Stomach (tissue), 4 donors: ENCODE measurements around the gene CRLF3.
"Not testable (repeated sequence)": the region's sequence is repeated elsewhere in the genome, so short reads cannot be mapped to it uniquely, and the experiment has no call there.

Source experiments
- POLR2AphosphoS5 ChIP-seq, 3 donors: sonication (generic); formaldehyde crosslinking; IDR thresholded peaks; one replicate each; pipeline ENCODE4 v1.6.1; 2016; ENCODE audit warnings: antibody characterized with exemption in 3 of 3
- TF ChIP-seq, protein P1 (sequence below), 7 experiments: fragments of 450-650 bp in 4 of 7; fragments of 200-600 bp in 3 of 7; sonication (generic) in 3 of 7; IDR thresholded peaks; one replicate each; pipeline ENCODE4 v1.5.1; 2016 to 2019; ENCODE audit warnings: antibody characterized with exemption in 7 of 7, control low read depth in 2 of 7, mild to moderate bottlenecking in 1 of 7

- TF ChIP-seq, protein P1, sequence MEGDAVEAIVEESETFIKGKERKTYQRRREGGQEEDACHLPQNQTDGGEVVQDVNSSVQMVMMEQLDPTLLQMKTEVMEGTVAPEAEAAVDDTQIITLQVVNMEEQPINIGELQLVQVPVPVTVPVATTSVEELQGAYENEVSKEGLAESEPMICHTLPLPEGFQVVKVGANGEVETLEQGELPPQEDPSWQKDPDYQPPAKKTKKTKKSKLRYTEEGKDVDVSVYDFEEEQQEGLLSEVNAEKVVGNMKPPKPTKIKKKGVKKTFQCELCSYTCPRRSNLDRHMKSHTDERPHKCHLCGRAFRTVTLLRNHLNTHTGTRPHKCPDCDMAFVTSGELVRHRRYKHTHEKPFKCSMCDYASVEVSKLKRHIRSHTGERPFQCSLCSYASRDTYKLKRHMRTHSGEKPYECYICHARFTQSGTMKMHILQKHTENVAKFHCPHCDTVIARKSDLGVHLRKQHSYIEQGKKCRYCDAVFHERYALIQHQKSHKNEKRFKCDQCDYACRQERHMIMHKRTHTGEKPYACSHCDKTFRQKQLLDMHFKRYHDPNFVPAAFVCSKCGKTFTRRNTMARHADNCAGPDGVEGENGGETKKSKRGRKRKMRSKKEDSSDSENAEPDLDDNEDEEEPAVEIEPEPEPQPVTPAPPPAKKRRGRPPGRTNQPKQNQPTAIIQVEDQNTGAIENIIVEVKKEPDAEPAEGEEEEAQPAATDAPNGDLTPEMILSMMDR (IDR thresholded peaks at IDR 0.05): not testable (repeated sequence)
- TF ChIP-seq POLR2AphosphoS5 (IDR thresholded peaks at IDR 0.05): not testable (repeated sequence)
These were observed 56.7 kb downstream of the CRLF3 start for GRCh38 chr17:30767641-30768404.
